HCT116 (cell line): ENCODE results near the gene AGBL1. TPM values are rescaled to one million over a fixed set of nuclear protein-coding genes. Genes with fewer than 3 reads are reported as not detected.

Source experiments
- ATAC-seq: fragments of 200-7000 bp; cut with Tn5 transposase; 2 replicates; pipeline ENCODE4 v1.9.1; 2020; ENCODE audit warnings: mild to moderate bottlenecking, moderate library complexity
- BruUV-seq: library from RNA; stranded (reverse); fragments of 400-500 nt; replicated peaks from 2 replicates; lab custom pipeline; 2021; lab: Mats Ljungman, UMichigan
- CTCF ChIA-PET: fragments of 300-600 bp; sonication (Branson Sonifier 250); formaldehyde crosslinking; loops from one replicate; lab custom pipeline; 2021; ENCODE audit warnings: antibody characterized with exemption; lab: Charles Lee
- POLR2A ChIA-PET: fragments of 300-600, 350-600 bp; sonication (Branson Sonifier 250); formaldehyde crosslinking; loops from one replicate; lab custom pipeline; 2021; ENCODE audit warnings: antibody characterized with exemption; lab: Charles Lee
- RAD21 ChIA-PET, 2 experiments: fragments of 300-600 bp; sonication (Branson Sonifier 250); formaldehyde crosslinking; loops; one replicate each; lab custom pipeline; 2023; ENCODE audit warnings: low total read pairs in 2 of 2; ENCODE audit not compliant: uncharacterized antibody in 2 of 2, unreplicated experiment in 2 of 2, low non-redundant PET in 1 of 2; lab: Charles Lee
- DNase-seq: peaks from one replicate; pipeline ENCODE4 v3.0.0-alpha.2; 2010; ENCODE audit warnings: low read depth, low spot score
- H2AFZ ChIP-seq: fragments of 200-600 bp; shearing (Covaris generic), sonication (generic); 2 replicates; pipeline ENCODE4 v1.6.1; 2017; ENCODE audit warnings: low read depth, mixed run types, mixed read lengths, antibody characterized with exemption, low read length; ENCODE audit not compliant: poor library complexity, severe bottlenecking
- H3K27ac ChIP-seq: 2 replicates; pipeline ENCODE4 v1.5.1; 2012; ENCODE audit warnings: low read depth, low read length
- H3K27me3 ChIP-seq: fragments of 200-600 bp; sonication (generic); 2 replicates; pipeline ENCODE4 v1.6.1; 2016; ENCODE audit warnings: mixed run types, low read length, mixed read lengths; ENCODE audit not compliant: insufficient read depth
- H3K36me3 ChIP-seq, 2 experiments: fragments of 200-500 bp in 1 of 2; fragments of 200-600 bp in 1 of 2; sonication (Bioruptor generic) in 1 of 2; sonication (generic) in 1 of 2; 2 replicates each; pipeline versions ENCODE4 v1.5.1 to v1.6.1; 2014 to 2016; ENCODE audit warnings: low read length in 2 of 2, inconsistent platforms in 1 of 2, mixed read lengths in 1 of 2, mixed run types in 1 of 2; ENCODE audit not compliant: insufficient read depth in 2 of 2, control insufficient read depth in 1 of 2
- H3K4me1 ChIP-seq, 2 experiments: fragments of 200-600 bp in 1 of 2; sonication (generic) in 1 of 2; 2 replicates each; pipeline versions ENCODE4 v1.5.1 to v1.6.1; 2012 to 2017; ENCODE audit warnings: low read length in 2 of 2, inconsistent platforms in 1 of 2, mild to moderate bottlenecking in 1 of 2, mixed read lengths in 1 of 2, mixed run types in 1 of 2, moderate library complexity in 1 of 2; ENCODE audit not compliant: insufficient read depth in 2 of 2, control insufficient read depth in 1 of 2
- H3K4me2 ChIP-seq: fragments of 200-600 bp; sonication (generic); 2 replicates; pipeline ENCODE4 v1.6.1; 2017; ENCODE audit warnings: mixed run types, low read length, mixed read lengths
- H3K4me3 ChIP-seq, 2 experiments: fragments of 200-600 bp in 1 of 2; sonication (generic) in 1 of 2; replicated peaks in 1 of 2; 2 replicates each; pipeline ENCODE4 v1.5.1; 2011 to 2016; ENCODE audit warnings: low read length in 2 of 2, control low read depth in 1 of 2, low read depth in 1 of 2, mild to moderate bottlenecking in 1 of 2, mixed read lengths in 1 of 2, mixed run types in 1 of 2
- H3K79me2 ChIP-seq: fragments of 200-600 bp; sonication (generic); 2 replicates; pipeline ENCODE4 v1.6.1; 2017; ENCODE audit warnings: mild to moderate bottlenecking, mixed run types, low read length, moderate library complexity, mixed read lengths; ENCODE audit not compliant: insufficient read depth
- H3K9ac ChIP-seq: fragments of 200-600 bp; sonication (generic); 2 replicates; pipeline ENCODE4 v1.6.1; 2016; ENCODE audit warnings: low read length, mixed read lengths
- H3K9me2 ChIP-seq: fragments of 200-600 bp; sonication (generic), shearing (Covaris generic); 2 replicates; pipeline ENCODE4 v1.6.1; 2017; ENCODE audit warnings: mixed run types, mild to moderate bottlenecking, moderate library complexity; ENCODE audit not compliant: insufficient read depth
- H3K9me3 ChIP-seq, 2 experiments: fragments of 200-500 bp in 1 of 2; fragments of 200-600 bp in 1 of 2; sonication (Bioruptor generic) in 1 of 2; sonication (generic) in 1 of 2; 2 replicates each; pipeline ENCODE4 v1.6.1; 2014 to 2017; ENCODE audit warnings: low read length in 2 of 2, mixed read lengths in 2 of 2, inconsistent platforms in 1 of 2, low read depth in 1 of 2, mild to moderate bottlenecking in 1 of 2, mixed run types in 1 of 2, moderate library complexity in 1 of 2; ENCODE audit not compliant: control insufficient read depth in 1 of 2, insufficient read depth in 1 of 2
- H4K20me1 ChIP-seq: fragments of 200-600 bp; sonication (generic), shearing (Covaris generic); 2 replicates; pipeline ENCODE4 v1.6.1; 2017; ENCODE audit warnings: mixed run types, mild to moderate bottlenecking, moderate library complexity; ENCODE audit not compliant: insufficient read depth
- CBX3 ChIP-seq: IDR thresholded peaks from 2 replicates; pipeline ENCODE4 v1.6.1; 2012; ENCODE audit warnings: low read depth
- CEBPB ChIP-seq: IDR thresholded peaks from 2 replicates; pipeline ENCODE4 v1.6.1; 2012; ENCODE audit warnings: low read depth
- EZH2phosphoT487 ChIP-seq: fragments of 200-600 bp; IDR thresholded peaks from 2 replicates; pipeline ENCODE4 v1.6.1; 2018; ENCODE audit warnings: antibody characterized with exemption, borderline replicate concordance
- FOSL1 ChIP-seq: IDR thresholded peaks from 2 replicates; pipeline ENCODE4 v1.6.1; 2012; ENCODE audit warnings: low read depth
- JUND ChIP-seq: IDR thresholded peaks from 2 replicates; pipeline ENCODE4 v1.6.1; 2012
- POLR2A ChIP-seq: IDR thresholded peaks from 2 replicates; pipeline ENCODE4 v1.7.0; 2011; ENCODE audit warnings: borderline replicate concordance; ENCODE audit not compliant: insufficient read depth, insufficient read length; ENCODE audit errors: extremely low read depth
- RAD21 ChIP-seq: IDR thresholded peaks from 2 replicates; pipeline ENCODE4 v1.6.1; 2012; ENCODE audit warnings: low read depth, mild to moderate bottlenecking
- SP1 ChIP-seq: IDR thresholded peaks from 2 replicates; pipeline ENCODE4 v1.6.1; 2012; ENCODE audit warnings: low read depth
- YY1 ChIP-seq: IDR thresholded peaks from 2 replicates; pipeline ENCODE4 v1.6.1; 2011; ENCODE audit warnings: low read length, low read depth, moderate library complexity, mild to moderate bottlenecking; ENCODE audit not compliant: insufficient replicate concordance; ENCODE audit errors: extremely low read depth
- ZBTB33 ChIP-seq: IDR thresholded peaks from 2 replicates; pipeline ENCODE4 v1.6.1; 2011; ENCODE audit warnings: mild to moderate bottlenecking, low read length, moderate library complexity; ENCODE audit not compliant: insufficient replicate concordance; ENCODE audit errors: extremely low read depth
- ZFX ChIP-seq: fragments of 450-650 bp; IDR thresholded peaks from 2 replicates; pipeline ENCODE4 v1.6.1; 2017
- ZNF274 ChIP-seq: fragments of 200-500 bp; sonication (Bioruptor generic); IDR thresholded peaks from 2 replicates; pipeline ENCODE4 v1.6.1; 2014; ENCODE audit warnings: mild to moderate bottlenecking, low read depth, low read length, inconsistent platforms
- intact Hi-C: fragments of 100-400 bp; cut with micrococcal nuclease; formaldehyde crosslinking; loops from 2 replicates; pipeline ENCODE4 v1.10.0; 2022
- total RNA-seq: library from RNA; stranded (reverse); gene quantifications from one replicate; pipeline ENCODE4 v1.2.1, GENCODE V29; 2021; ENCODE audit not compliant: unreplicated experiment
- TF ChIP-seq, protein P1 (sequence below): IDR thresholded peaks from 2 replicates; pipeline ENCODE4 v1.6.1; 2012; ENCODE audit warnings: low read depth
- TF ChIP-seq, protein P2 (sequence below): IDR thresholded peaks from 2 replicates; pipeline ENCODE4 v1.6.1; 2012
- TF ChIP-seq, protein P3 (sequence below): IDR thresholded peaks from 2 replicates; pipeline ENCODE4 v1.6.1; 2012

The AGBL1 gene
- total RNA-seq, 1 experiment from 2014 or later, result not detected

DNA sequence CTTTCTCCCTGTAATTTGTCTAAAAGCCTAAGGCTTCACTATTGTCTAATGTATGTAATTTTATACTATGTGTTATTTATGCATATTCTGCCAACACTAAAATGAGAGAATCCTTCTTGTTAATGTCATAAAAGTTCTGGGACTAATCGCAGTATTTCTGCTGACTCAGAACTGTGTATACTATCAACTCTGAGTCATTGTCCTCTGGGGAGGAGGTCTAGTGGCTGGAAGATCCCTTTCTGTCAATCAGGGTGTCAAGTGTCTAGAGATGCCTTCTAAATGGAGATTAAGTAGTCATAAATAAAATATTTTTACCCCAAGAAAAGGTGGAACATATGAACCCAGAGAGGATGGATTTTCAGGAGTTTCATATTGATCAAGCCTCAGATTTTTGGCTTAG is 473.4 kb downstream of the AGBL1 start:
- BruUV-seq, result no TSS peak
- no peak for DNase-seq
- Histone ChIP-seq H3K36me3 (no peaks in the 10 kb centered on the region), H3K4me3 (no peak overlapping the region), H3K4me2 (no peak overlapping the region), H3K9me3 (peaks cover 12 to 18% of the 10 kb centered on the region in 2 experiments; a peak in 2 of 4 replicates), H3K4me1 (no peaks in the 10 kb centered on the region), H3K9me2 (no peaks in the 10 kb centered on the region), H3K27ac (no peak overlapping the region), H3K9ac (no peak overlapping the region), H3K79me2 (no peaks in the 10 kb centered on the region), H4K20me1 (no peaks in the 10 kb centered on the region), H2AFZ (no peak overlapping the region), H3K27me3 (no peaks in the 10 kb centered on the region)
- ChIA-PET POLR2A (no interaction called here), RAD21 (no interaction called here), CTCF (no interaction called here)
- intact Hi-C loops, result no loop called here
- TF ChIP-seq ZBTB33 (no peak), CEBPB (no peak), SP1 (no peak)
- no peak for ATAC-seq

DNA sequence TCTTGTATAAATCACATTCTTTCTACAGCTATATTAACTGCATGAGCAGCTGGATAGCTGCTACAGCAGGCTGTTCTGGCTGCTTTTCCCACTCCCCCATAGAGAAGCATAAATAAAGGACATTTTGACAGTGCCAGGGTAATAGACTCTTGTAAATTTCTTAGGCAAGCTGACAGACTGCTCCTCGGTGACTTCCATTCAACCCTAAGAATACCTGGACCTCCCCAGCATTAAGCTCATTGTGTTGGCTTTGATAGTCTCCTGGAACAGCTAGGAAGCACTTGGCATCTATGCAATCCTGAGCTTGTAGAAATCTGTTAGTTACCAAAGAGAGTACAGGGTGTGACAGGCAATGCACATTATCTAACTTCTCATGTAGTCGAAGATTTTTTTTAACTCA is 475.4 kb downstream of the AGBL1 start:
- Histone ChIP-seq H3K36me3 (no peaks in the 10 kb centered on the region), H3K4me1 (no peaks in the 10 kb centered on the region), H3K79me2 (no peaks in the 10 kb centered on the region), H2AFZ (no peak overlapping the region), H3K4me3 (no peak overlapping the region), H3K27me3 (no peaks in the 10 kb centered on the region), H4K20me1 (no peaks in the 10 kb centered on the region), H3K9me2 (no peaks in the 10 kb centered on the region), H3K9ac (no peak overlapping the region), H3K9me3 (peaks cover 8 to 18% of the 10 kb centered on the region in 2 experiments; a peak in 2 of 4 replicates), H3K27ac (no peak overlapping the region), H3K4me2 (no peak overlapping the region)
- RAD21 ChIA-PET, result no interaction called here
- no TSS peak for BruUV-seq
- POLR2A ChIA-PET, result no interaction called here
- intact Hi-C loops, result no loop called here
- DNase-seq (no peak), ATAC-seq (no peak)
- CTCF ChIA-PET, result no interaction called here
- TF ChIP-seq JUND, result no peak
- no peak for TF ChIP-seq YY1
- no peak for TF ChIP-seq ZNF274
- TF ChIP-seq, protein P1, sequence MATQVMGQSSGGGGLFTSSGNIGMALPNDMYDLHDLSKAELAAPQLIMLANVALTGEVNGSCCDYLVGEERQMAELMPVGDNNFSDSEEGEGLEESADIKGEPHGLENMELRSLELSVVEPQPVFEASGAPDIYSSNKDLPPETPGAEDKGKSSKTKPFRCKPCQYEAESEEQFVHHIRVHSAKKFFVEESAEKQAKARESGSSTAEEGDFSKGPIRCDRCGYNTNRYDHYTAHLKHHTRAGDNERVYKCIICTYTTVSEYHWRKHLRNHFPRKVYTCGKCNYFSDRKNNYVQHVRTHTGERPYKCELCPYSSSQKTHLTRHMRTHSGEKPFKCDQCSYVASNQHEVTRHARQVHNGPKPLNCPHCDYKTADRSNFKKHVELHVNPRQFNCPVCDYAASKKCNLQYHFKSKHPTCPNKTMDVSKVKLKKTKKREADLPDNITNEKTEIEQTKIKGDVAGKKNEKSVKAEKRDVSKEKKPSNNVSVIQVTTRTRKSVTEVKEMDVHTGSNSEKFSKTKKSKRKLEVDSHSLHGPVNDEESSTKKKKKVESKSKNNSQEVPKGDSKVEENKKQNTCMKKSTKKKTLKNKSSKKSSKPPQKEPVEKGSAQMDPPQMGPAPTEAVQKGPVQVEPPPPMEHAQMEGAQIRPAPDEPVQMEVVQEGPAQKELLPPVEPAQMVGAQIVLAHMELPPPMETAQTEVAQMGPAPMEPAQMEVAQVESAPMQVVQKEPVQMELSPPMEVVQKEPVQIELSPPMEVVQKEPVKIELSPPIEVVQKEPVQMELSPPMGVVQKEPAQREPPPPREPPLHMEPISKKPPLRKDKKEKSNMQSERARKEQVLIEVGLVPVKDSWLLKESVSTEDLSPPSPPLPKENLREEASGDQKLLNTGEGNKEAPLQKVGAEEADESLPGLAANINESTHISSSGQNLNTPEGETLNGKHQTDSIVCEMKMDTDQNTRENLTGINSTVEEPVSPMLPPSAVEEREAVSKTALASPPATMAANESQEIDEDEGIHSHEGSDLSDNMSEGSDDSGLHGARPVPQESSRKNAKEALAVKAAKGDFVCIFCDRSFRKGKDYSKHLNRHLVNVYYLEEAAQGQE, result no peak
- no peak for TF ChIP-seq FOSL1
- no peak for TF ChIP-seq ZFX
- no peak for TF ChIP-seq POLR2A
- no peak for TF ChIP-seq CBX3
- no peak for TF ChIP-seq EZH2phosphoT487
- TF ChIP-seq RAD21, result no peak
- TF ChIP-seq, protein P2, sequence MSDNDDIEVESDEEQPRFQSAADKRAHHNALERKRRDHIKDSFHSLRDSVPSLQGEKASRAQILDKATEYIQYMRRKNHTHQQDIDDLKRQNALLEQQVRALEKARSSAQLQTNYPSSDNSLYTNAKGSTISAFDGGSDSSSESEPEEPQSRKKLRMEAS, result no peak
- TF ChIP-seq, protein P3, sequence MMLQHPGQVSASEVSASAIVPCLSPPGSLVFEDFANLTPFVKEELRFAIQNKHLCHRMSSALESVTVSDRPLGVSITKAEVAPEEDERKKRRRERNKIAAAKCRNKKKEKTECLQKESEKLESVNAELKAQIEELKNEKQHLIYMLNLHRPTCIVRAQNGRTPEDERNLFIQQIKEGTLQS, result no peak
